Mesenchymal stem cell (in vitro differentiated cells and primary cell): ENCODE measurements around the gene ZNF564.

Experiments
- DNase-seq: peaks from one replicate; pipeline ENCODE4 v3.0.0-alpha.2; 2013
- H2AFZ ChIP-seq: one replicate; pipeline ENCODE4 v1.6.1; 2013; ENCODE audit warnings: low read depth, mild to moderate bottlenecking, control low read depth, inconsistent platforms, low read length, moderate library complexity
- H2AK5ac ChIP-seq: 2 replicates; pipeline ENCODE4 v1.6.1; 2013; ENCODE audit warnings: low read length, moderate library complexity, mild to moderate bottlenecking, inconsistent platforms; ENCODE audit not compliant: severe bottlenecking
- H2BK120ac ChIP-seq: one replicate; pipeline ENCODE4 v1.6.1; 2013; ENCODE audit warnings: low read depth, mild to moderate bottlenecking, inconsistent platforms, low read length, moderate library complexity
- H2BK12ac ChIP-seq, 2 experiments: one replicate each; pipeline ENCODE4 v1.6.1; 2013; ENCODE audit warnings: inconsistent platforms in 2 of 2, low read length in 2 of 2, mild to moderate bottlenecking in 2 of 2, moderate library complexity in 2 of 2, control low read depth in 1 of 2
- H2BK15ac ChIP-seq: one replicate; pipeline ENCODE4 v1.6.1; 2013; ENCODE audit warnings: mild to moderate bottlenecking, low read depth, inconsistent platforms; ENCODE audit not compliant: poor library complexity, severe bottlenecking
- H2BK5ac ChIP-seq: 2 replicates; pipeline ENCODE4 v1.6.1; 2013; ENCODE audit warnings: low read depth, mild to moderate bottlenecking, low read length, control low read depth, inconsistent platforms; ENCODE audit not compliant: poor library complexity, severe bottlenecking
- H3K14ac ChIP-seq, 2 experiments: one replicate each; pipeline ENCODE4 v1.6.1; 2013; ENCODE audit warnings: inconsistent platforms in 2 of 2, low read length in 2 of 2, control low read depth in 1 of 2, mild to moderate bottlenecking in 1 of 2, moderate library complexity in 1 of 2
- H3K18ac ChIP-seq, 2 experiments: one replicate each; pipeline ENCODE4 v1.6.1; 2013; ENCODE audit warnings: inconsistent platforms in 2 of 2, low read length in 2 of 2, control low read depth in 1 of 2, low read depth in 1 of 2, mild to moderate bottlenecking in 1 of 2
- H3K23ac ChIP-seq, 2 experiments: one replicate each; pipeline ENCODE4 v1.6.1; 2013; ENCODE audit warnings: inconsistent platforms in 2 of 2, low read length in 2 of 2, mild to moderate bottlenecking in 2 of 2, moderate library complexity in 2 of 2, control low read depth in 1 of 2
- H3K27ac ChIP-seq: 2 replicates; pipeline ENCODE4 v1.5.1; 2013; ENCODE audit warnings: mild to moderate bottlenecking, moderate library complexity, low read length, control low read depth, inconsistent platforms; ENCODE audit not compliant: poor library complexity, severe bottlenecking
- H3K27me3 ChIP-seq, 2 experiments: 2 replicates each; pipeline versions ENCODE4 v1.6.1 to v1.7.0; 2013; ENCODE audit warnings: low read length in 2 of 2, mild to moderate bottlenecking in 2 of 2, moderate library complexity in 2 of 2, control low read depth in 1 of 2, inconsistent platforms in 1 of 2; ENCODE audit not compliant: control insufficient read depth in 1 of 2, insufficient read depth in 1 of 2
- H3K36me3 ChIP-seq, 2 experiments: 2 replicates each; pipeline versions ENCODE4 v1.6.1 to v1.7.0; 2013; ENCODE audit warnings: low read length in 2 of 2, control low read depth in 1 of 2, inconsistent platforms in 1 of 2, low read depth in 1 of 2, mild to moderate bottlenecking in 1 of 2; ENCODE audit not compliant: insufficient read depth in 2 of 2, control insufficient read depth in 1 of 2
- H3K4ac ChIP-seq, 2 experiments: one replicate each; pipeline ENCODE4 v1.6.1; 2013; ENCODE audit warnings: inconsistent platforms in 2 of 2, low read length in 2 of 2, mild to moderate bottlenecking in 2 of 2, moderate library complexity in 2 of 2, control low read depth in 1 of 2, low read depth in 1 of 2
- H3K4me1 ChIP-seq: 2 replicates; pipeline ENCODE4 v1.6.1; 2013; ENCODE audit warnings: low read depth, low read length, control low read depth; ENCODE audit not compliant: control insufficient read depth, insufficient read depth
- H3K4me2 ChIP-seq: 2 replicates; pipeline ENCODE4 v1.6.1; 2013; ENCODE audit warnings: low read length, mild to moderate bottlenecking, inconsistent platforms; ENCODE audit not compliant: poor library complexity, severe bottlenecking
- H3K4me3 ChIP-seq, 2 experiments: 2 replicates each; pipeline versions ENCODE4 v1.5.1 to v1.7.0; 2013; ENCODE audit warnings: low read length in 2 of 2, mild to moderate bottlenecking in 2 of 2, control low read depth in 1 of 2, low read depth in 1 of 2; ENCODE audit not compliant: insufficient read depth in 1 of 2
- H3K79me1 ChIP-seq: replicated peaks from 2 replicates; pipeline ENCODE4 v1.6.1; 2013; ENCODE audit warnings: mild to moderate bottlenecking, control low read depth, low read length, inconsistent platforms; ENCODE audit not compliant: poor library complexity, severe bottlenecking
- H3K9ac ChIP-seq: 2 replicates; pipeline ENCODE4 v1.7.0; 2013; ENCODE audit warnings: mild to moderate bottlenecking, low read length, moderate library complexity
- H3K9me3 ChIP-seq: 2 replicates; pipeline ENCODE4 v1.7.0; 2013; ENCODE audit warnings: mild to moderate bottlenecking, low read length; ENCODE audit not compliant: control insufficient read depth
- H4K8ac ChIP-seq: one replicate; pipeline ENCODE4 v1.6.1; 2013; ENCODE audit warnings: inconsistent platforms, mild to moderate bottlenecking, low read length, moderate library complexity
- H4K91ac ChIP-seq: one replicate; pipeline ENCODE4 v1.6.1; 2013; ENCODE audit warnings: mild to moderate bottlenecking, low read length, inconsistent platforms
- WGBS: methylation state at CpG from one replicate; pipeline ENCODE4 v1.1.7; 2013; ENCODE audit warnings: mixed read lengths; 5-methylcytosine and 5-hydroxymethylcytosine counted together

Gene ZNF564

GRCh38 chr19:12581100-12581499 lies 29.8 kb upstream of the ZNF564 start:
- peaks cover 66% of the 10 kb centered on the region for H3K9me3 ChIP-seq
- peak overlapping the region in 1 of 2 experiments; percentile 55 for H3K4me3 ChIP-seq
- no peaks in the 10 kb centered on the region for H3K27me3 ChIP-seq
- H2AFZ ChIP-seq: no peak overlapping the region
- no peak overlapping the region for H3K23ac ChIP-seq
- H3K14ac ChIP-seq: no peak overlapping the region
- H3K36me3 ChIP-seq: peaks cover 44 to 64% of the 10 kb centered on the region in 2 experiments
- no peak overlapping the region for H2BK120ac ChIP-seq
- H4K91ac ChIP-seq: no peak overlapping the region
- no peak overlapping the region for H2BK12ac ChIP-seq
- no peak overlapping the region for H3K27ac ChIP-seq
- H3K79me1 ChIP-seq: peaks cover 7% of the 10 kb centered on the region
- H3K4ac ChIP-seq: no peak overlapping the region
- no peak overlapping the region for H2BK15ac ChIP-seq
- H4K8ac ChIP-seq: no peak overlapping the region
- 94% methylated on average over 4 of the region's 9 CpGs for WGBS
- H2AK5ac ChIP-seq: no peak overlapping the region
- no peak overlapping the region for H3K9ac ChIP-seq
- H3K18ac ChIP-seq: no peak overlapping the region
- no peaks in the 10 kb centered on the region for H3K4me1 ChIP-seq
- no peak for DNase-seq
- H3K4me2 ChIP-seq: no peak overlapping the region
- H2BK5ac ChIP-seq: no peak overlapping the region

- H3K4me1 ChIP-seq: no peaks in the 10 kb centered on the region
Measured at GRCh38 chr19:12580180-12580694, 29.0 kb upstream of the ZNF564 start.

GRCh38 chr19:12578641-12579040 lies 27.4 kb upstream of the ZNF564 start:
- Histone ChIP-seq H3K14ac (no peak overlapping the region), H3K27ac (no peak overlapping the region), H2BK120ac (no peak overlapping the region), H2AFZ (no peak overlapping the region), H2BK5ac (no peak overlapping the region), H3K9me3 (peaks cover 75% of the 10 kb centered on the region), H2BK12ac (no peak overlapping the region), H3K18ac (no peak overlapping the region), H3K4me1 (no peaks in the 10 kb centered on the region), H3K79me1 (peaks cover 7% of the 10 kb centered on the region), H3K4me2 (no peak overlapping the region), H3K27me3 (no peaks in the 10 kb centered on the region), H3K9ac (no peak overlapping the region), H3K23ac (no peak overlapping the region), H3K4me3 (peak overlapping the region in 1 of 2 experiments; percentile 10), H3K4ac (no peak overlapping the region), H2AK5ac (no peak overlapping the region), H4K8ac (no peak overlapping the region), H3K36me3 (peaks cover 49 to 58% of the 10 kb centered on the region in 2 experiments), H4K91ac (no peak overlapping the region), H2BK15ac (no peak overlapping the region)
- WGBS: 97% methylated on average over 8 of the region's 10 CpGs
- DNase-seq: no peak

More at GRCh38 chr19:12580180-12580694, 29.0 kb upstream of the ZNF564 start:
- Histone ChIP-seq H3K9ac (no peak overlapping the region), H3K14ac (no peak overlapping the region), H3K9me3 (peaks cover 74% of the 10 kb centered on the region), H3K27ac (no peak overlapping the region), H3K18ac (no peak overlapping the region), H2AK5ac (no peak overlapping the region), H3K4me2 (no peak overlapping the region), H3K79me1 (peaks cover 7% of the 10 kb centered on the region), H3K4ac (no peak overlapping the region), H2BK120ac (no peak overlapping the region), H3K27me3 (no peaks in the 10 kb centered on the region), H3K36me3 (peaks cover 48 to 64% of the 10 kb centered on the region in 2 experiments), H2BK12ac (no peak overlapping the region), H4K91ac (no peak overlapping the region), H3K4me3 (peak overlapping the region in 1 of 2 experiments; percentile 55), H2BK15ac (no peak overlapping the region), H2AFZ (no peak overlapping the region), H4K8ac (no peak overlapping the region), H2BK5ac (no peak overlapping the region), H3K23ac (no peak overlapping the region)
- DNase-seq: peak; percentile 61
- 67% methylated on average over 11 of the region's 11 CpGs for WGBS

- no peak overlapping the region for H2AK5ac ChIP-seq
- no peak overlapping the region for H3K23ac ChIP-seq
- no peak overlapping the region for H3K27ac ChIP-seq
- no peak overlapping the region for H2AFZ ChIP-seq
- no peak overlapping the region for H3K4me2 ChIP-seq
- H3K36me3 ChIP-seq: peaks cover 21 to 22% of the 10 kb centered on the region in 2 experiments
- no peak overlapping the region for H3K4ac ChIP-seq
- no peak overlapping the region for H2BK5ac ChIP-seq
- no peak overlapping the region for H2BK120ac ChIP-seq
- WGBS: 77% methylated on average over 7 of the region's 7 CpGs
- no peaks in the 10 kb centered on the region for H3K27me3 ChIP-seq
- no peak overlapping the region for H3K14ac ChIP-seq
- H3K9me3 ChIP-seq: peaks cover 32% of the 10 kb centered on the region
- no peak overlapping the region for H4K91ac ChIP-seq
- H3K9ac ChIP-seq: no peak overlapping the region
- no peak overlapping the region for H3K18ac ChIP-seq
- H2BK12ac ChIP-seq: no peak overlapping the region
- H4K8ac ChIP-seq: no peak overlapping the region
- DNase-seq: no peak
- no peak overlapping the region for H2BK15ac ChIP-seq
- H3K4me1 ChIP-seq: no peaks in the 10 kb centered on the region
- peaks cover 4% of the 10 kb centered on the region for H3K79me1 ChIP-seq
- H3K4me3 ChIP-seq: no peak overlapping the region
Measured at GRCh38 chr19:12574036-12574435, 22.8 kb upstream of the ZNF564 start.
